ENCODE results near the gene CCDC134.

Gene CCDC134

DNA sequence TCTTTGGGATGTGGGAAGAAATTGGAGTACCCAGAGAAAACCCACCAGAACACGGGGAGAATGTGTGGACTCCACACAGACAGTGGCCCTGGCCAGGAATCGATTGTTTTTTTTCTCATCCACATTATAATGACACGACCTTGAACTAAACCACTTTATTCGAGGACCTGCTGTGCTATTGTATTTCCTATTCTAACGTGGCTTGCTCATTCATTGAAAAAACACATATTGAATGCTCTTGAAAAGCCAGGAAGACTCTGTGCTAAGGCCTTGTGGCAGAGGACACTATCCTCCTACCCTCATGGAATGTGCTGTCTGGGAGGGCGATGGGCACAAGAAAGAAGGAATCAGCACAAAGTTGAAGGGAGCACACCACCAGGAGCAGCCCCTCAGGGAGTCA lies 23.3 kb downstream of the CCDC134 start:
- no peaks in the 10 kb centered on the region for H3K27me3 ChIP-seq
- peak overlapping the region in 1 of 11 experiments; percentile 32; a peak in 1 of 22 replicates for H3K27ac ChIP-seq
- no peak overlapping the region for H3K4me2 ChIP-seq
- peak overlapping the region in 2 of 11 experiments; percentile 35 to 46; a peak in 4 of 22 replicates for H3K9ac ChIP-seq
- peaks cover 27 to 48% (median 38%) of the 10 kb centered on the region in 10 experiments for H3K4me1 ChIP-seq
- no peak for TF ChIP-seq Cebpa-rat (IDR thresholded peaks at IDR 0.05)
- no peaks in the 10 kb centered on the region for H3K9me3 ChIP-seq (replicated peaks in 1 of 11)
- H3K4me3 ChIP-seq, result no peak overlapping the region
- peaks cover 0 to 14% (median 7%) of the 10 kb centered on the region in 11 experiments; a peak in 6 of 22 replicates for H4K20me1 ChIP-seq
- peaks cover 6 to 49% (median 37%) of the 10 kb centered on the region in 11 experiments; a peak in 20 of 22 replicates for H3K36me3 ChIP-seq

DNA sequence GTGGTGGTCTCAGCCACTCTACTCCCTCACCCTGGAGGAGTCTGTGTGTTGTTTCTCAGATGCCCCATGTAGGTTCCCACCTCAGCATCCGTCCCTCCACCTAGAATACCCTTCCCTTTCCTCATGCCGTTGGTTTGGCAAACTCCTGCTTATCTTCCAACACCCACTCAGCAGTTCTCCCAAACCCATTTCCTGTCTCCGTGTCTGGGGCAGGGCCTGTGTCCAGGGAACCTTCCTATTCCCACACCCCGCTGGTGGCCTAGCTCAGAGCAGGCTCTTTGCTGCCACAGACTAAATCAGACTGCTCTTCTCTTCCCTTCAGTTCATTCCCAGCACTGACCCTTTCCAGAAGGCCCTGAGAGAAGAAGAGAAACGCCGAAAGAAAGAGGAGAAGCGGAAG lies 24.9 kb downstream of the CCDC134 start:
- peak overlapping the region in 7 of 11 experiments; percentile 23 to 57 (median 40); a peak in 6 of 22 replicates for H3K4me2 ChIP-seq
- peaks cover 35 to 58% (median 45%) of the 10 kb centered on the region in 10 experiments for H3K4me1 ChIP-seq
- H3K4me3 ChIP-seq, result no peak overlapping the region
- peaks cover 6 to 39% (median 29%) of the 10 kb centered on the region in 11 experiments; a peak in 17 of 22 replicates for H3K36me3 ChIP-seq
- H3K9me3 ChIP-seq (replicated peaks in 1 of 11), result no peaks in the 10 kb centered on the region
- peak overlapping the region in 7 of 11 experiments; percentile 4 to 42 (median 13); a peak in 3 of 22 replicates for H3K27ac ChIP-seq
- H3K9ac ChIP-seq, result peak overlapping the region in 4 of 11 experiments; percentile 14 to 52 (median 26); a peak in 8 of 22 replicates
- no peaks in the 10 kb centered on the region for H3K27me3 ChIP-seq
- H4K20me1 ChIP-seq, result peaks cover 0 to 14% (median 7%) of the 10 kb centered on the region in 11 experiments; a peak in 5 of 22 replicates
- TF ChIP-seq Cebpa-rat (IDR thresholded peaks at IDR 0.05), result no peak

DNA sequence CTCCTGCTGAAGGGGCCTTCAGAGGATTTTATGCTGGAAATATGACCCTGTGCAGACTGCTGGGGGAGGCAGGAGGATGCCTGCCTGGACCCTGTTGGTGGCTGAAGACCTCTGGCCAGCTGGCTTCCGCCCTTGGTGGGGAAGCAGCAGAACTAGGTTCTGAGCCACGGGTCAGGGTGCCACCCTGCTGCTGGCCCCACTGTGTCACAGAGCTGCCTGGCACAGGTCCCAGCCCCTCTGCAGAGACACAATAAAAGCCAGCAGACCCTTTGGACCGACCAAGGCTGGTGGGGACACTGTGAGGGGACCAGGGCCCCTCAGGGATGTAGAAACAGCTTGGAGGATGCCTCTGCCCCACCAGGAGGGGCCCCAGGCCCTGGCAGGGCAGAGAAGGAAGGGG lies 25.5 kb downstream of the CCDC134 start:
- H3K4me3 ChIP-seq, result no peak overlapping the region
- H3K27ac ChIP-seq, result peak overlapping the region in 5 of 11 experiments; percentile 11 to 42 (median 21); a peak in 3 of 22 replicates
- H3K27me3 ChIP-seq, result no peaks in the 10 kb centered on the region
- no peaks in the 10 kb centered on the region for H3K9me3 ChIP-seq (replicated peaks in 1 of 11)
- no peak overlapping the region for H3K4me2 ChIP-seq
- H4K20me1 ChIP-seq, result peaks cover 0 to 14% (median 7%) of the 10 kb centered on the region in 11 experiments; a peak in 5 of 22 replicates
- peak overlapping the region in 1 of 11 experiments; percentile 52; a peak in 5 of 22 replicates for H3K9ac ChIP-seq
- no peak for TF ChIP-seq Cebpa-rat (IDR thresholded peaks at IDR 0.05)
- H3K36me3 ChIP-seq, result peaks cover 6 to 36% (median 29%) of the 10 kb centered on the region in 11 experiments; a peak in 17 of 22 replicates
- peaks cover 35 to 58% (median 45%) of the 10 kb centered on the region in 10 experiments for H3K4me1 ChIP-seq

DNA sequence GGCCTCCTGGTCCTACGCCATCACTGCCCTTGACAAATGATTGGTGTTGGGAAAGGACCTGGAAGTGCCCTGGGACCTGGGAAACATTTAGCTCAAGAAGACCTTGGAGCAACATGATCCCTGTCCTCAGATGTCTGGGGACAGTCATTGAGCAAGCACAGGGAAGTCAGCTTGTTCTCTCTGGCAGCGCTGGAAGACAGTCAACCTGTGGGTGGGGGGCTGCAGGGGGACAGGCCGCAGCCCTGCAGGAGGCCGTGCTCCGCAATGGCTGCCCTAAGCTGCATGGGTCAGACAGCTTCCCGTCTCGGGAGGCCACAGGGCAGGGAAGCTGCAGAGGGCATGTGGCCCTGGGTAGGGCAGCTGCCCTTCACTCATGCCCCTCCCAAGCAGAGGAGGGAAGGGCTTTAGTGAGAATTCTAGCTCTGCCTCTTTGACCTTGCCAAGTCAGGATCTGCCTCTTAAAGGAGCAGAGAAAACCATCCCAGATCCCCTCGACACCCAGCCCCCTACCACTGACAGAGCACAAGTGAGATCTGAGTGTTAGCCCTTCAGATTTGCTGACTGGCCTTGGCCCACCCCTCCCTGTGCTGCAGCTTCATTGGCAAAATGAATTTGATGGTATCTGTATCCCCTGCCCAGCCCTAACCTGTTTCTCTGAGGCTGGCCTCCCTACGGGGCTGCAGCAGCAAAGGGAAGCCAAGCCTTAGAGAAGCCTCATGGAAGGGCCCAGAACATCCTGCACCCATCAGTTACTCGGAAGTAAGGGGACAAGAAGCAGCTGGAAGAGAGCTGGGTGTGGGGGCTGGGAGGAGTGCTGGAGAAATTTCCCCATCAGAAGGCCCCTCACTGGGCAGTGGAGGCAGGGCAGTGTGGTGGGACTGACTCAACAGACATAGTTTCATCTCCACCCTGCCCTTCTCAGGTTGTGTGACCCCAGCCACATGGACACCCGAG lies 26.2 kb downstream of the CCDC134 start:
- Histone ChIP-seq H3K9me3 (replicated peaks in 1 of 11) (no peaks in the 10 kb centered on the region), H3K4me1 (peaks cover 39 to 60% (median 46%) of the 10 kb centered on the region in 10 experiments), H3K4me3 (no peak overlapping the region), H3K27ac (peak overlapping the region in 3 of 11 experiments; percentile 13 to 42 (median 21); a peak in 3 of 22 replicates), H3K27me3 (no peaks in the 10 kb centered on the region), H3K4me2 (no peak overlapping the region), H3K9ac (peak overlapping the region in 1 of 11 experiments; percentile 52; a peak in 3 of 22 replicates), H4K20me1 (peaks cover 0 to 12% (median 7%) of the 10 kb centered on the region in 11 experiments; a peak in 5 of 22 replicates), H3K36me3 (peaks cover 6 to 36% (median 29%) of the 10 kb centered on the region in 11 experiments; a peak in 17 of 22 replicates)
- no peak for TF ChIP-seq Cebpa-rat (IDR thresholded peaks at IDR 0.05)

DNA sequence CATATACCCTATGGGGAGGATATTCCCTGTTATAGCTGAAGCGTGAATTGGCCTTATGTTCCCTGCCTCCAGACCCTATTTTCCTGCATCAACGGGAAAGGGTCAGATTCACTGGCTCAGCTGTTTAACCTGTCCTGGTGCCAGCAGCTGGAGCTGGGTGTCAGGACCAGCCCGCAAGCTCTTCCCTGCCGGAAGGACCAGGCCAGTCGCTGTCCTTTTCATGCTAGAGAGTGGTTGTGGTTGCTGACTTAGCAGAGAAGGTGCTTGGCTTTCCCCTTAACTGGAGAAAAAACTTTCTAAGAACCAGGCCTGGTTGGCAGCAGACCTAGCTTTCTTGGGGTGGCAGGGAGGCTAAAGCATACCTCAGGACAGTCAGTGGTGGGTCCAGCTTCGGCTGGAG lies 27.2 kb downstream of the CCDC134 start:
- Histone ChIP-seq H3K36me3 (peaks cover 6 to 36% (median 25%) of the 10 kb centered on the region in 11 experiments; a peak in 17 of 22 replicates), H4K20me1 (peaks cover 0 to 2% (median 0%) of the 10 kb centered on the region in 11 experiments; a peak in 1 of 22 replicates), H3K4me3 (no peak overlapping the region), H3K9me3 (replicated peaks in 1 of 11) (no peaks in the 10 kb centered on the region), H3K4me2 (peak overlapping the region in 2 of 11 experiments; percentile 12 to 26; a peak in 4 of 22 replicates), H3K4me1 (peaks cover 39 to 65% (median 48%) of the 10 kb centered on the region in 10 experiments), H3K9ac (no peak overlapping the region), H3K27ac (no peak overlapping the region), H3K27me3 (no peaks in the 10 kb centered on the region)
- no peak for TF ChIP-seq Cebpa-rat (IDR thresholded peaks at IDR 0.05)

DNA sequence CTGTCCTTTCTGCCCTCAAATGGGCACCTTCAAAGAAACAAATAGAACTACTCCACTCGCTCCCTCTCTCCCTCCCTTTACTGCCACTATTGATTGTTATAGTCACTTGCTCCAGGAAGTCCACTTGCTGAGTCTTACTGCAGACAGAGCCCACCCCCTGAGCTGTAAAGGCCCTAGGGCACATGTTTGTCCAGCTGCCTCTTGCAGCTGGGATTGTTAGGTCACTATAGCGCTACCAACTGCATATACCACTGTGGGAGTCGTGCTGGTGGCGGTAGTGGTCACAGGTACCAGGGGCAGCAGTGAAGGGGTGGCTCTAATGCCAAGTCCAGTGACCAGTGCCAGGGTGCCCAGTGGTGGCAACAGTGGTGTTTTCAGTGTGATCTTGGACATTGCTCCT lies 28.0 kb downstream of the CCDC134 start:
- Histone ChIP-seq H3K36me3 (peaks cover 5 to 32% (median 24%) of the 10 kb centered on the region in 11 experiments; a peak in 17 of 22 replicates), H3K4me2 (no peak overlapping the region), H3K27ac (no peak overlapping the region), H3K4me1 (peaks cover 39 to 65% (median 48%) of the 10 kb centered on the region in 10 experiments), H3K9ac (no peak overlapping the region), H3K4me3 (no peak overlapping the region), H3K27me3 (no peaks in the 10 kb centered on the region), H3K9me3 (replicated peaks in 1 of 11) (no peaks in the 10 kb centered on the region), H4K20me1 (peaks cover 0 to 1% (median 0%) of the 10 kb centered on the region in 11 experiments; a peak in 2 of 22 replicates)
- no peak for TF ChIP-seq Cebpa-rat (IDR thresholded peaks at IDR 0.05)

DNA sequence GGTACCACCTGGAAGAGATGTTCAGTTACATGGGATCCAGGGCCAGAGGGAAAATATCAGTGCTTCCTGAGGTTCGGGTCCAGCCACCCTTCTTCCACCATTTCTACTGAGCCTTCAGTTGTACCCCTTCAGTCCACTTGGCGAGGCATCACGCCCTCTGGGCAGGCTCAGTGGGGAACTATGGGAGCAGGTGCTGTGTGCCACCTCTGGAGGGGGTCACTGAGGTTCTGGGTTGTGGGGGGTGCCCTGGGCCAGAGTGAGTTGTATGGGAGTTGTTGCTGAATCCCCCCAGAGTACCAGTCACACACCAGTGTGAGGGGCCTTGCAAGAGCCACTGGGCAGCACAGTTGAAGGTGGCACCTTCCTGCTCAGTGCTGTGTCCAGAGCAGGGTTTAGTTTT lies 29.7 kb downstream of the CCDC134 start:
- H3K9ac ChIP-seq, result no peak overlapping the region
- peaks cover 0 to 17% (median 14%) of the 10 kb centered on the region in 11 experiments; a peak in 15 of 22 replicates for H4K20me1 ChIP-seq
- no peaks in the 10 kb centered on the region for H3K27me3 ChIP-seq
- H3K4me3 ChIP-seq, result no peak overlapping the region
- peaks cover 0 to 27% (median 18%) of the 10 kb centered on the region in 11 experiments; a peak in 17 of 22 replicates for H3K36me3 ChIP-seq
- TF ChIP-seq Cebpa-rat (IDR thresholded peaks at IDR 0.05), result no peak
- H3K27ac ChIP-seq, result peak overlapping the region in 4 of 11 experiments; percentile 3 to 93 (median 60); a peak in 4 of 22 replicates
- no peaks in the 10 kb centered on the region for H3K9me3 ChIP-seq (replicated peaks in 1 of 11)
- peaks cover 41 to 67% (median 46%) of the 10 kb centered on the region in 10 experiments for H3K4me1 ChIP-seq
- H3K4me2 ChIP-seq, result peak overlapping the region in 10 of 11 experiments; percentile 22 to 93 (median 87); a peak in 21 of 22 replicates

DNA sequence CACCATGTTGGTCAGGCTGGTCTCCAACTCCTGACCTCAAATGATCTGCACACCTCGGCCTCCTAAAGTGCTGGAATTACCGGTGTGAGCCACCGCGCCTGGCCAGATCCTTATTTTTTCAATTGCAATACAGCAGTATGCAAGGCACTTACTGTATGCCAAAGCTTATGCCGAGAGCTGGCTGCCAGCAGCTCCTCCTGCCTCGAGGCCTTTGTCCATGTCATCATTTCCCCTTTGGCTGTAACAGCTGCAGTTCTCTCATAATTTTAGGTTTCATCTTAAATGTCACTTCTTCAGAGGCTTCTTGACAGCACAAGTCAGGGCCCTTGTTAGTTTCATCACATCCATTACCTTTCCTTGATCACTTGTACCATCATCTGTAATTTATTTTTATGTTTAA lies 30.9 kb downstream of the CCDC134 start:
- Histone ChIP-seq H3K9me3 (replicated peaks in 1 of 11) (no peaks in the 10 kb centered on the region), H3K4me1 (peaks cover 47 to 68% (median 52%) of the 10 kb centered on the region in 10 experiments), H3K27me3 (no peaks in the 10 kb centered on the region), H4K20me1 (peaks cover 9 to 29% (median 25%) of the 10 kb centered on the region in 11 experiments; a peak in 17 of 22 replicates), H3K9ac (peak overlapping the region in 9 of 11 experiments; percentile 26 to 97 (median 92); a peak in 16 of 22 replicates), H3K36me3 (peaks cover 5 to 28% (median 20%) of the 10 kb centered on the region in 11 experiments; a peak in 21 of 22 replicates), H3K4me3 (peak overlapping the region in 1 of 10 experiments; percentile 94; a peak in 4 of 20 replicates), H3K27ac (peak overlapping the region in 10 of 11 experiments; percentile 85 to 94 (median 91); a peak in 19 of 22 replicates), H3K4me2 (peak overlapping the region; percentile 68 to 95 (median 88))
- TF ChIP-seq Cebpa-rat (IDR thresholded peaks at IDR 0.05), result no peak

Measured in BLaER1 treated with 17β-estradiol and CSF1 and Interleukin-3, amounts not matched to agents 10 nM and 100 nM (cell line).